ENCODE data around the gene SASH1. TPM values are rescaled to one million over a fixed set of nuclear protein-coding genes. Genes with fewer than 3 reads are reported as not detected.
A peak's percentile ranks its signal among the peaks of the same experiment; 100 is the strongest.

The SASH1 gene
- total RNA-seq, 1 donor from 2014 or later, result 31.8 TPM

- no peak for DNase-seq
- ATAC-seq, result no peak
- intact Hi-C loops (cut with micrococcal nuclease), result no loop called here
These were observed 248.2 kb downstream of the SASH1 start for GRCh38 chr6:148590883-148591282.

- intact Hi-C loops (cut with micrococcal nuclease), result no loop called here
- DNase-seq (no peak), ATAC-seq (no peak)
These were observed 249.0 kb downstream of the SASH1 start for GRCh38 chr6:148591656-148592055.

- ATAC-seq, result peak; percentile 82
- intact Hi-C loops (cut with micrococcal nuclease), result no loop called here
- no peak for DNase-seq
These were observed 250.6 kb downstream of the SASH1 start for GRCh38 chr6:148593130-148593812.

GRCh38 chr6:148593813-148594170, 251.2 kb downstream of the SASH1 start:
- no peak for DNase-seq

GRCh38 chr6:148595550-148595949, 252.9 kb downstream of the SASH1 start:
- intact Hi-C loops (cut with micrococcal nuclease), result no loop called here
- no peak for DNase-seq
- no peak for ATAC-seq

More at GRCh38 chr6:148593813-148594170, 251.2 kb downstream of the SASH1 start:
- peak; percentile 82 for ATAC-seq
- intact Hi-C loops (cut with micrococcal nuclease), result no loop called here

GRCh38 chr6:148596891-148597455, 254.3 kb downstream of the SASH1 start:
- DNase-seq, result no peak
- intact Hi-C loops (cut with micrococcal nuclease), result no loop called here
- ATAC-seq, result no peak

GRCh38 chr6:148598724-148599123, 256.1 kb downstream of the SASH1 start:
- intact Hi-C loops (cut with micrococcal nuclease), result no loop called here
- ATAC-seq, result no peak

GRCh38 chr6:148599967-148600426, 257.4 kb downstream of the SASH1 start:
- intact Hi-C loops (cut with micrococcal nuclease), result no loop called here
- ATAC-seq (no peak), DNase-seq (no peak)

More at GRCh38 chr6:148598724-148599123, 256.1 kb downstream of the SASH1 start:
- no peak for DNase-seq

Measured in left ventricle myocardium superior (tissue), 1 donor.